Fibroblast of lung (primary cell): ENCODE results near the gene RGS7. TPM values are rescaled to one million over a fixed set of nuclear protein-coding genes. Genes with fewer than 3 reads are reported as not detected.

ENCODE experiments used
- DNase-seq, 2 donors: peaks; one replicate each; pipeline versions ENCODE4 v3.0.0 to v3.0.0-alpha.2; 2010; ENCODE audit warnings: low read depth in 2 of 2
- H2AFZ ChIP-seq: 2 replicates; pipeline ENCODE4 v1.5.1; 2012; ENCODE audit warnings: low read length, control low read depth, inconsistent platforms
- H3K27ac ChIP-seq: 2 replicates; pipeline ENCODE4 v1.5.1; 2011; ENCODE audit warnings: low read length, control low read depth; ENCODE audit not compliant: insufficient read depth
- H3K27me3 ChIP-seq: 2 replicates; pipeline ENCODE4 v1.5.1; 2011; ENCODE audit warnings: mild to moderate bottlenecking, low read length; ENCODE audit not compliant: control insufficient read depth, insufficient read depth
- H3K36me3 ChIP-seq: 2 replicates; pipeline ENCODE4 v1.5.1; 2011; ENCODE audit warnings: low read length; ENCODE audit not compliant: control insufficient read depth, insufficient read depth
- H3K4me1 ChIP-seq: 2 replicates; pipeline ENCODE4 v1.5.1; 2011; ENCODE audit warnings: low read length; ENCODE audit not compliant: control insufficient read depth, insufficient read depth; ENCODE audit errors: extremely low read depth
- H3K4me2 ChIP-seq: 2 replicates; pipeline ENCODE4 v1.5.1; 2011; ENCODE audit warnings: low read length, control low read depth; ENCODE audit not compliant: insufficient read depth; ENCODE audit errors: extremely low read depth
- H3K4me3 ChIP-seq, 4 experiments: fragments of 200-600 bp in 1 of 4; sonication (generic) in 1 of 4; replicated peaks in 1 of 4; 2 replicates each; pipeline ENCODE4 v1.5.1; 2011 to 2016; ENCODE audit warnings: low read length in 4 of 4, low read depth in 3 of 4, mild to moderate bottlenecking in 3 of 4, control low read depth in 2 of 4, inconsistent platforms in 1 of 4, mixed read lengths in 1 of 4; ENCODE audit not compliant: insufficient read depth in 1 of 4; ENCODE audit errors: control extremely low read depth in 1 of 4
- H3K79me2 ChIP-seq: 2 replicates; pipeline ENCODE4 v1.5.1; 2012; ENCODE audit warnings: mild to moderate bottlenecking, low read length, inconsistent platforms; ENCODE audit not compliant: control insufficient read depth, insufficient read depth
- H3K9ac ChIP-seq: 2 replicates; pipeline ENCODE4 v1.5.1; 2011; ENCODE audit warnings: mild to moderate bottlenecking, low read length, control low read depth; ENCODE audit not compliant: insufficient read depth
- H3K9me3 ChIP-seq: 2 replicates; pipeline ENCODE4 v1.5.1; 2012; ENCODE audit warnings: low read depth, low read length; ENCODE audit not compliant: control insufficient read depth, insufficient read depth
- H4K20me1 ChIP-seq: 2 replicates; pipeline ENCODE4 v1.5.1; 2011; ENCODE audit warnings: low read length; ENCODE audit not compliant: control insufficient read depth, insufficient read depth; ENCODE audit errors: extremely low read depth
- EZH2 ChIP-seq: IDR thresholded peaks from 2 replicates; pipeline ENCODE4 v1.5.1; 2012; ENCODE audit warnings: low read length, control low read depth, mild to moderate bottlenecking; ENCODE audit errors: missing control alignments
- polyA plus RNA-seq, 2 donors: library from polyadenylated mRNA; depleted of rRNA in 1 of 2; stranded (reverse) in 1 of 2; unstranded in 1 of 2; fragments of >200 nt; gene quantifications; 2 replicates each; pipeline ENCODE4 v1.2.1, GENCODE V29; 2011 to 2012; ENCODE audit warnings: missing spikeins in 1 of 2
- total RNA-seq: library from RNA; depleted of rRNA; stranded (reverse); fragments of >200 nt; gene quantifications from 2 replicates; pipeline ENCODE4 v1.2.1, GENCODE V29; 2014
- TF ChIP-seq, protein P1 (sequence below), 2 donors: IDR thresholded peaks in 1 of 2; conservative IDR thresholded peaks in 1 of 2; 1 replicate in 1 of 2; 2 replicates in 1 of 2; pipeline ENCODE4 v1.5.1; 2011 to 2012; ENCODE audit warnings: low read length in 2 of 2, control low read depth in 1 of 2, inconsistent platforms in 1 of 2, low read depth in 1 of 2, mild to moderate bottlenecking in 1 of 2

The RGS7 gene
- total and polyA plus RNA-seq, 2 donors (not counting 1 experiment from before 2014, with no cell fraction given), result 3.6 to 4.2 TPM

DNA sequence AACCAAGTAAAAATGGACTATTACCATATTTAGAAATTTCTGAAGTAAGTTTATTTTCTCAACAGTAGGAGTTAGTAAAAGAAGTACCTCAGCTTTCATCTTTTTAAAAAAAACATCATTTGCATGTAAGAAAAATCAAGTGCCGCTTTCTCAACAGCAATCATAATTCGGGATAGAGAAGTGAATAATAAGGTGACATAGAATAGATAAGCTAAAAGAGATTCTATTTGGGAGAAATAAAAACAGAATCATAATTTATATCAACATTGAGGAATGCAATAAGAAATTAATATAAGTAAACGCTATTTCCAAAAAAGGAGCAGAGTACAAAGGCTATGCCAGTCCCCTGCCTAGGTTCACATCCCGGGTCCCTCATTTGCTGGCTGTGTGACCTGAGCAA lies 414.1 kb downstream of the RGS7 start:
- Histone ChIP-seq H3K27ac (no peak overlapping the region), H2AFZ (no peak overlapping the region), H3K9ac (no peak overlapping the region), H3K4me2 (no peak overlapping the region), H3K36me3 (no peaks in the 10 kb centered on the region), H4K20me1 (no peaks in the 10 kb centered on the region), H3K27me3 (no peaks in the 10 kb centered on the region), H3K4me3 (no peak overlapping the region), H3K79me2 (no peaks in the 10 kb centered on the region), H3K4me1 (no peaks in the 10 kb centered on the region), H3K9me3 (no peaks in the 10 kb centered on the region)
- no peak for DNase-seq
- no peak for TF ChIP-seq EZH2
- TF ChIP-seq, protein P1, sequence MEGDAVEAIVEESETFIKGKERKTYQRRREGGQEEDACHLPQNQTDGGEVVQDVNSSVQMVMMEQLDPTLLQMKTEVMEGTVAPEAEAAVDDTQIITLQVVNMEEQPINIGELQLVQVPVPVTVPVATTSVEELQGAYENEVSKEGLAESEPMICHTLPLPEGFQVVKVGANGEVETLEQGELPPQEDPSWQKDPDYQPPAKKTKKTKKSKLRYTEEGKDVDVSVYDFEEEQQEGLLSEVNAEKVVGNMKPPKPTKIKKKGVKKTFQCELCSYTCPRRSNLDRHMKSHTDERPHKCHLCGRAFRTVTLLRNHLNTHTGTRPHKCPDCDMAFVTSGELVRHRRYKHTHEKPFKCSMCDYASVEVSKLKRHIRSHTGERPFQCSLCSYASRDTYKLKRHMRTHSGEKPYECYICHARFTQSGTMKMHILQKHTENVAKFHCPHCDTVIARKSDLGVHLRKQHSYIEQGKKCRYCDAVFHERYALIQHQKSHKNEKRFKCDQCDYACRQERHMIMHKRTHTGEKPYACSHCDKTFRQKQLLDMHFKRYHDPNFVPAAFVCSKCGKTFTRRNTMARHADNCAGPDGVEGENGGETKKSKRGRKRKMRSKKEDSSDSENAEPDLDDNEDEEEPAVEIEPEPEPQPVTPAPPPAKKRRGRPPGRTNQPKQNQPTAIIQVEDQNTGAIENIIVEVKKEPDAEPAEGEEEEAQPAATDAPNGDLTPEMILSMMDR (conservative IDR thresholded peaks at IDR 0.05 in 1 of 2, IDR thresholded peaks at IDR 0.05 in 1 of 2; ENCODE audit: low read depth in 1 of 2, low read length in 2 of 2), result no peak

DNA sequence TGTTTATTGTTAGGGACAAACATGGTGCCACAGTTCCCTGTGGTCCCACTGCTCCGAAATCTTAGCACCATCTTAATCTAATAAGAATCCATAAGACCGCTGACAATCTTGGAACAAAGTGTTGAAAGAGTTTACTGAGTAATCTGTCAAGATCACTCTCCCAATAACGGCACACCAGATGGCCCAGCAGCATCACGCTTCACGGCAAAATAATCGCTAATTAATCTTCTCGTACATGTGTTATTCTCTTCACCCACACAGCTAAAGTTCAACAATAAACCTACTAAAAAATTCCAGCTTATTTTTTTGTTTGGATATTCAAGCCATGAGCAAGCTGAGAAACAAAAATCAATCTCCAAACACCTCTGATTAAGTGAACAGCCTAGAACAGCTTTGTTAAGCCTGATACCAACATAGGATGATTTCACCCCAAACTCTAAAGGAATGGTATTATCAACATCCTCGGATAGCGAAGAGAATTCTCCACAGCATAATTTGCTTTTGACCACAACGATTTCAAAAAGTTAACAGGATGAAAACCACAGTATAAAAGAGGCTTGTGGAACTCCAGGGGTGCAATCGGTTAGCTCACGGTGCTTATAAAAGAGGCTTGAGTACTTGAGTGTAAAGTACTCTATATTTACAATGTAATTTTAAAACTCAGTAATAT lies 415.2 kb downstream of the RGS7 start:
- no peak overlapping the region for H3K27ac ChIP-seq
- no peak for TF ChIP-seq EZH2
- TF ChIP-seq, protein P1 (conservative IDR thresholded peaks at IDR 0.05 in 1 of 2, IDR thresholded peaks at IDR 0.05 in 1 of 2; ENCODE audit: low read depth in 1 of 2, low read length in 2 of 2), result no peak
- no peak overlapping the region for H3K9ac ChIP-seq
- no peaks in the 10 kb centered on the region for H3K79me2 ChIP-seq
- no peaks in the 10 kb centered on the region for H3K36me3 ChIP-seq
- no peak overlapping the region for H3K4me2 ChIP-seq
- no peak overlapping the region for H3K4me3 ChIP-seq
- H4K20me1 ChIP-seq, result no peaks in the 10 kb centered on the region
- no peaks in the 10 kb centered on the region for H3K4me1 ChIP-seq
- H3K27me3 ChIP-seq, result no peaks in the 10 kb centered on the region
- no peak overlapping the region for H2AFZ ChIP-seq
- DNase-seq, result peak in 1 of 2 donors; percentile 55
- H3K9me3 ChIP-seq, result no peaks in the 10 kb centered on the region

DNA sequence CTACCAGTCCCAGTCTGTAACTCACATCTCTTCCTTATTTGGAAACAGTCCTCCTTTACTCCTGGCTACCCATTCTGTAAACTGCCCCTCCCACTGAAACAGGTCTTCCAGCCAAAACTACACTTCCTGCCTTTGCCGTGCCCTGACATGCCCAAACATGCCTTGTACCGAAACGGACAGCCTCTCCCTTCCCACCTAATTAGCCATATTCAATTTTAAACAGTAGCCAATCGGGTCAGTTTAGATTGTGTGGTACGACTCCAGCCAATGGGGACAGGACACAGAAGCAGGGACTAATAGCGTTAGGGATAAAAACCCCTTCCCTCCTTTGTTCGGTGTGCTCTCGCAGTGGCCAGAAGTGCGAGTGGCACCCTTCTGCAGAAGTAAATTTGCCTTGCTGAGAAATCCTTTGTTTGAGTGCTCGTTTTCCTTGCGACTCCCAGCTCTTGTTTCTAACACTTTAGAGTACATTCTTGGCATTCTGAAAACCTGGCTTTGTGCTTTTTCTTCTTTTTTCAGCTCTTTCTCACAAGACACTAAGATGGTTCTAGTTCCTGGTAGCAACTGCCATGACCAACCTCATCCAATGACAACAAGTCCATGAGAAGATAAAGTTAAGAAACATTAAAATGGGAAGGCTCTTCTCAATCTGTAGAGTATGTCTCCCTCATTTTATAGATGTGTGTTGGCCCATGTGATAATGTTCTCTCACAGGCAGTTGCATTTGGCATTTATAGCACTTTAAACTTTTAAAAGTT lies 419.9 kb downstream of the RGS7 start:
- H2AFZ ChIP-seq, result no peak overlapping the region
- H3K27me3 ChIP-seq, result no peaks in the 10 kb centered on the region
- no peaks in the 10 kb centered on the region for H4K20me1 ChIP-seq
- no peaks in the 10 kb centered on the region for H3K9me3 ChIP-seq
- no peaks in the 10 kb centered on the region for H3K36me3 ChIP-seq
- no peaks in the 10 kb centered on the region for H3K4me1 ChIP-seq
- no peak for DNase-seq
- H3K4me2 ChIP-seq, result no peak overlapping the region
- TF ChIP-seq, protein P1 (conservative IDR thresholded peaks at IDR 0.05 in 1 of 2, IDR thresholded peaks at IDR 0.05 in 1 of 2; ENCODE audit: low read depth in 1 of 2, low read length in 2 of 2), result no peak
- no peak for TF ChIP-seq EZH2
- H3K4me3 ChIP-seq, result no peak overlapping the region
- no peaks in the 10 kb centered on the region for H3K79me2 ChIP-seq
- no peak overlapping the region for H3K9ac ChIP-seq
- no peak overlapping the region for H3K27ac ChIP-seq
